ENCODE measurements around the gene IYD.

GRCh38 chr6:150435832-150436231, 67.0 kb downstream of the IYD start:
- TF ChIP-seq, protein P1, sequence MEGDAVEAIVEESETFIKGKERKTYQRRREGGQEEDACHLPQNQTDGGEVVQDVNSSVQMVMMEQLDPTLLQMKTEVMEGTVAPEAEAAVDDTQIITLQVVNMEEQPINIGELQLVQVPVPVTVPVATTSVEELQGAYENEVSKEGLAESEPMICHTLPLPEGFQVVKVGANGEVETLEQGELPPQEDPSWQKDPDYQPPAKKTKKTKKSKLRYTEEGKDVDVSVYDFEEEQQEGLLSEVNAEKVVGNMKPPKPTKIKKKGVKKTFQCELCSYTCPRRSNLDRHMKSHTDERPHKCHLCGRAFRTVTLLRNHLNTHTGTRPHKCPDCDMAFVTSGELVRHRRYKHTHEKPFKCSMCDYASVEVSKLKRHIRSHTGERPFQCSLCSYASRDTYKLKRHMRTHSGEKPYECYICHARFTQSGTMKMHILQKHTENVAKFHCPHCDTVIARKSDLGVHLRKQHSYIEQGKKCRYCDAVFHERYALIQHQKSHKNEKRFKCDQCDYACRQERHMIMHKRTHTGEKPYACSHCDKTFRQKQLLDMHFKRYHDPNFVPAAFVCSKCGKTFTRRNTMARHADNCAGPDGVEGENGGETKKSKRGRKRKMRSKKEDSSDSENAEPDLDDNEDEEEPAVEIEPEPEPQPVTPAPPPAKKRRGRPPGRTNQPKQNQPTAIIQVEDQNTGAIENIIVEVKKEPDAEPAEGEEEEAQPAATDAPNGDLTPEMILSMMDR (conservative IDR thresholded peaks at IDR 0.05; ENCODE audit: low read length) = no peak
- no peak for TF ChIP-seq EZH2phosphoT487 (IDR thresholded peaks at IDR 0.05; ENCODE audit: borderline replicate concordance, low read depth, low read length)

All from OCI-LY7 (cell line).